ENCODE data around the gene NACA. TPM values are rescaled to one million over a fixed set of nuclear protein-coding genes. Genes with fewer than 3 reads are reported as not detected.
"Not testable (repeated sequence)": the region's sequence is repeated elsewhere in the genome, so short reads cannot be mapped to it uniquely, and the experiment has no call there.

Gene NACA
- total RNA-seq, 4 donors from 2014 or later: 1,502 to 2,024 (median 1,825) TPM

GRCh38 chr12:56766535-56766934 is 41.4 kb upstream of the NACA start:
- TF ChIP-seq POLR2A (IDR thresholded peaks at IDR 0.05): no peak
- H3K4me3 ChIP-seq (ENCODE audit: low read depth, poor library complexity, severe bottlenecking): no peak overlapping the region
- 84 to 86% methylated on average over 6 of the region's 6 CpGs for WGBS, 2 donors
- intact Hi-C loops (cut with DNase I; ENCODE audit: low total_unique reads): no loop called here
- DNase-seq (ENCODE audit: low spot score in 2 of 2): no peak

- TF ChIP-seq POLR2A (IDR thresholded peaks at IDR 0.05): no peak
- TF ChIP-seq CTCF (IDR thresholded peaks at IDR 0.05): no peak
- intact Hi-C loops (cut with DNase I; ENCODE audit: low total_unique reads): no loop called here
Measured at GRCh38 chr12:56763753-56764657, 38.9 kb upstream of the NACA start.

DNA sequence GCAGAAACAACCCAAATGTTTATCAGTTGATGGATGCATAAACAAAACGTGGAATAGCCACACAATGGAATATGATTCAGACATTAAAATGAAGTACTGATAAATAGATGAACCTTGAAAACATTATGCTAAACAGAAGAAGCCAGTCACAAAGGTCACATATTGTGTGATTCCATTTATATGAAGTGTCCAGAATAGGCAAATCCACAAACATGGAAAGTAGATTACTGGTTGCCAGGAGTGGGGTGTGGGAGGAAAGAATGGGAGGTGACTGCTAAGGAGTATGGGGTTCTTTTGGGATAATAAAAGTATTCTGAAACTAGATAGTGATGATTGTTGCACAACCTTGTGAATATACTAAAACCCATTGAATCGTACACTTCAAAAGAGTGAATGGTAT is 36.7 kb upstream of the NACA start:
- WGBS, 2 donors: 74 to 76% methylated on average over 2 of the region's 2 CpGs
- intact Hi-C loops (cut with DNase I; ENCODE audit: low total_unique reads): no loop called here
- no peak for DNase-seq (ENCODE audit: low spot score in 2 of 2)

More at GRCh38 chr12:56763753-56764657, 38.9 kb upstream of the NACA start:
- no peak for DNase-seq (ENCODE audit: low spot score in 2 of 2)
- no peak overlapping the region for H3K4me3 ChIP-seq (ENCODE audit: low read depth, poor library complexity, severe bottlenecking)
- WGBS, 2 donors: 69 to 76% methylated on average over 5 of the region's 5 CpGs

GRCh38 chr12:56760460-56760859 is 35.4 kb upstream of the NACA start:
- DNase-seq (ENCODE audit: low spot score in 2 of 2): no peak
- TF ChIP-seq POLR2A (IDR thresholded peaks at IDR 0.05): no peak
- no peak for TF ChIP-seq CTCF (IDR thresholded peaks at IDR 0.05)
- intact Hi-C loops (cut with DNase I; ENCODE audit: low total_unique reads): no loop called here
- WGBS, 2 donors: 82 to 98% methylated on average over 7 of the region's 7 CpGs
- no peak overlapping the region for H3K4me3 ChIP-seq (ENCODE audit: low read depth, poor library complexity, severe bottlenecking)

More for the DNA sequence above, 36.7 kb upstream of the NACA start:
- TF ChIP-seq POLR2A (IDR thresholded peaks at IDR 0.05): no peak
- no peak for TF ChIP-seq CTCF (IDR thresholded peaks at IDR 0.05)
- H3K4me3 ChIP-seq (ENCODE audit: low read depth, poor library complexity, severe bottlenecking): no peak overlapping the region

DNA sequence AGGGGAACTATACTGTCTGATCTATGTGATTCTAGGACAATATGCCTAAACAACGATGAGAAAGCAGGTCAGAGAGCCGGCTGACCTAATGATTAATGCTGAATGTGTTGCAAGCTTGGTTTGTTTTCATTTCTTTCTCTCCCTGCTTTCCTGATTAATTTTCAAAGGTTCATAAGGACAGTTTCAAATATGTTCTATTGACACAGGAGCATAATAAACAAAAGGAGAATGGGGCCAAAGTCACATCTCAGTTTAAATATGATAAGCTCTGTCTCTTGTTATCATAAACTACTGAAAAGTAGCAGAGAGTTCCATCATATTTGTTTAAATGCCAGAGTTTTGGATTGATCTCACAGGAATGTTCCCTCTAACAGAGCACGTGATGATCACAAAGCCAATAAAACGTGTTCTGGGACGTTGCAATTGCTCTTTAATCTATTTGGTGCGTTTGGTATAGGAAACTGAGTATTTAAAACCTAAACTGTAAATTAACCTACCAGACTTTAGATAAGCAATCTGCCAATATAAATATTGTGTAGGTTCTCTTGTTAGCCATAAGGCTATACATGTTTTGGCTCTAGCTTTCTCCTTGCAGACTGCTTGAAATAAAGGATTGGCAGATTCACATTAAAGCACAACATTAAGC is 34.3 kb upstream of the NACA start:
- H3K4me3 ChIP-seq (ENCODE audit: low read depth, poor library complexity, severe bottlenecking): no peak overlapping the region
- 58 to 71% methylated on average over 6 of the region's 6 CpGs for WGBS, 2 donors
- intact Hi-C loops (cut with DNase I; ENCODE audit: low total_unique reads): loop anchor here (5.0 kb wide), 2 partner anchors 228 to 243 kb away; no protein-coding TSS in a partner anchor
- TF ChIP-seq POLR2A (IDR thresholded peaks at IDR 0.05) (no peak), CTCF (IDR thresholded peaks at IDR 0.05) (no peak)
- DNase-seq (ENCODE audit: low spot score in 2 of 2): no peak

- H3K4me3 ChIP-seq (ENCODE audit: low read depth, poor library complexity, severe bottlenecking): no peak overlapping the region
- TF ChIP-seq CTCF (IDR thresholded peaks at IDR 0.05) (no peak), POLR2A (IDR thresholded peaks at IDR 0.05) (no peak)
- 84 to 89% methylated on average over 3 of the region's 3 CpGs for WGBS, 2 donors
- intact Hi-C loops (cut with DNase I; ENCODE audit: low total_unique reads): loop anchor here (5.0 kb wide), 2 partner anchors 229 to 244 kb away; no protein-coding TSS in a partner anchor
- DNase-seq (ENCODE audit: low spot score in 2 of 2): no peak
Measured at GRCh38 chr12:56758728-56759262, 33.7 kb upstream of the NACA start.

GRCh38 chr12:56757971-56758370 is 32.9 kb upstream of the NACA start:
- 92 to 100% methylated on average over 1 of the region's 1 CpG for WGBS, 2 donors
- not testable (repeated sequence) for H3K4me3 ChIP-seq (ENCODE audit: low read depth, poor library complexity, severe bottlenecking); DNase-seq (ENCODE audit: low spot score in 2 of 2)
- intact Hi-C loops (cut with DNase I; ENCODE audit: low total_unique reads): loop anchor here (5.0 kb wide), 2 partner anchors 229 to 244 kb away; no protein-coding TSS in a partner anchor
